Urinary bladder (tissue), 4 donors: ENCODE measurements around the gene NAA60. TPM values are rescaled to one million over a fixed set of nuclear protein-coding genes. Genes with fewer than 3 reads are reported as not detected.

Experiments used
- DNase-seq: peaks from one replicate; pipeline ENCODE4 v3.0.0-alpha.2; 2015; ENCODE audit errors: extremely low spot score
- H3K27ac ChIP-seq: one replicate; pipeline ENCODE4 v1.5.1; 2013; ENCODE audit warnings: low read depth, mild to moderate bottlenecking, moderate library complexity
- H3K36me3 ChIP-seq: one replicate; pipeline ENCODE4 v1.6.1; 2013; ENCODE audit warnings: mild to moderate bottlenecking, moderate library complexity; ENCODE audit not compliant: insufficient read depth
- H3K4me1 ChIP-seq: one replicate; pipeline ENCODE4 v1.6.1; 2013; ENCODE audit warnings: mild to moderate bottlenecking, moderate library complexity; ENCODE audit not compliant: insufficient read depth
- H3K4me3 ChIP-seq: one replicate; pipeline ENCODE4 v1.5.1; 2013; ENCODE audit warnings: low read depth, low read length
- WGBS: extraction: QIAGEN DNeasy Blood & Tissue Kit; methylation state at CpG from one replicate; pipeline ENCODE4 v1.1.7; 2013; 5-methylcytosine and 5-hydroxymethylcytosine counted together
- polyA plus RNA-seq: library from polyadenylated mRNA; stranded (reverse); fragments of 200-250 nt; gene quantifications from one replicate; pipeline ENCODE4 v1.2.3, GENCODE V29; 2013
- total RNA-seq: library from RNA; depleted of rRNA; stranded (reverse); fragments of >200 nt; gene quantifications from one replicate; pipeline ENCODE4 v1.2.3, GENCODE V29; 2014
- donor health status: healthy with polysubstance abuse.
- donor health status: healthy.

Gene NAA60
- total and polyA plus RNA-seq, 2 donors = 15.8 to 47.1 TPM

DNA sequence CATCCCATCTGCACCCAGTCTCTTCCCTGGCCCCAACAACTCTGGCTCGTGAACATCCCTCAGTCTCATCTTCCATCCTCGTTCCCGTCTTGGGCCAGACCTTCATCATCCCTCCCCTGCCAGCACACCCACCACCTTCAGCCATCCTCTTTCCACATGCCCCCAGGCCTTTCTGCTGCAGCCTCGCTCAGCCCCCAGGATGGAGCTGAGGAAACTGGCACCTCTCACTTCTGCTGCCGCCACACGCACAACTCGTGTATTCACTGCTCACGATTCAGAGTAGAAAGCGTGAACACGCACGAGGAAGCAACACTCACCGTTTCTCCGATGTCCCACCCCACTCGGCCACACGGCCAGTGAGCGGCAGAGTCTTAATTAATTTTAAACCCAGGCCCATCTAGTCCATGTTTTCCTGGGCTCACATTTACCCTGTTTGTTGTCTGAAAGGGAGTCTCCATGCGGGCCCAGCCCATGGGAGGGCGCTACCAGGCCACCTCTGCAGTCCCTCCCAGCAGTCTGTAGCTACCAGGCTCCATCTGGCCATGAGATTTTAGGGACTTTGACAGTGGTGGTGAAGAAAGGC lies 39.3 kb downstream of the NAA60 start:
- DNase-seq = no peak
- Histone ChIP-seq H3K4me1 (no peaks in the 10 kb centered on the region), H3K4me3 (no peak overlapping the region), H3K36me3 (no peaks in the 10 kb centered on the region), H3K27ac (no peak overlapping the region)
- 96% methylated on average over 18 of the region's 18 CpGs for WGBS

DNA sequence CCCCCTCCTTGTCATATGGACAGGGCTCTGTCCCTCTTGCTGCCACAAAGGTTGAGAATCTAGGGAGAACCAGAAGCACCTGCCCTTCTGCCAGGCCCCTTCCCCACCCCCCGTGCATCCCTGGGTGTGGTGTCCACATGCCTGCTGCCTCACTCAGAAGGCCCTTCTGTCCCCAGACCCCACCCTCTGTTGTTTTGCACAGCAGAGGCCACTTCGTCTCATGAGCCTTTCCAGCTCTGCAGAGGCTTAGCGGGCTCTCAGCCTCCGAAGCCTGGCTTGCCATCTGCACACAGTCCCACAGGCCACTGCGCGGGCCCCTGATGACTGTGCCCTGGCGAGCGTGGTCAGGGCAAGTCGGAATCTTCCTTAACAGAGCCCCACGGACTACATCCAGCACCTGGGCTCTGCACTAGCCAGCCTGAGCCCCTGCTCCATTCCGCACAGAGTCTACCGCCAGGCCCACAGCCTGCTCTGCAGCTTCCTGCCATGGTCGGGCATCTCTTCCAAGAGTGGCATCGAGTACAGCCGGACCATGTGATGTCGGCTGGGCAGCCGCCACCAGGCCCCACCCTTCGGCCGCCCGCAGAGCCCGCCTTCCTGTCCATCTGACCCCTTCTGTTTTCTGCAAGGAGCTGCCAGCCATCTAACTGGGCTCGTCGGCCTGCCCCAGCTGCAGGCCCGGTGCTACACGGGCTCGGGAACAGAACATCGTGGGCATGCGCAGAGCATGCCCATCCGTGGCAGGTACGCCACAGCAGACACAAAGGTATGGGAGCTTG lies 41.0 kb downstream of the NAA60 start:
- no peak for DNase-seq
- Histone ChIP-seq H3K4me3 (no peak overlapping the region), H3K27ac (no peak overlapping the region), H3K4me1 (no peaks in the 10 kb centered on the region), H3K36me3 (no peaks in the 10 kb centered on the region)
- 91% methylated on average over 30 of the region's 30 CpGs for WGBS

DNA sequence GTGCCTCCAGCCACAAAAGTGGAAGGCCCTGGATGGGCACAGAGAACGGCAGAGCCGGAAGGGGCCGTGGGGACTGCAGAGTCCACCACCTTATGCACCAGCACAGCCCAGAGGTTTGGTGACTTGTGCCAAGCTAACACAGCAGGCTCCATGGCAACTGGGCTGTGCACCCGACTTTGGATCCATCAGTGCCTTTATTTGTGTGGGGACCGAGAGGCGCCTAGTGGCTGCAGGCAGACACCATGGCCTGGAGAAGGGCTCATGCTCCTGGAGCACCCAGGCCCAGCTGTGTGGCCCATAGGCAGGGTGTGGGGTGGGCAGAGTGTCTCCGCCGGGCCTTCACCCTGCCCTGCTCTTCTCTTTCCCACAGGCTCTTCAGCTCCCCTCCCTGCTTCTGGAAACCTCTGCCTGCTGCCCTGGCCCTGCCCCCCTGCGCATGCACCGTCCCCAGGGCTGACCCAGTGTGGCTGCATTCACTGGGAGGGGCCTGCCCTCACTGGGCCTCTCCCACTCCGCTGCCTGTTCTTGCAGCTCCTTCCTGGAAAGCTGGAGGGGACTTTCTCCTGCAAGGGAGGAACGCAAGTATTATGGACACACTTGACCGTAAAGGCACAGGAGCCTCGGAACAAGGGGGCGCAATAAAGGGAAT lies 41.7 kb downstream of the NAA60 start:
- H3K4me1 ChIP-seq = no peaks in the 10 kb centered on the region
- H3K27ac ChIP-seq = no peak overlapping the region
- no peak for DNase-seq
- no peak overlapping the region for H3K4me3 ChIP-seq
- H3K36me3 ChIP-seq = no peaks in the 10 kb centered on the region
- 89% methylated on average over 15 of the region's 15 CpGs for WGBS

DNA sequence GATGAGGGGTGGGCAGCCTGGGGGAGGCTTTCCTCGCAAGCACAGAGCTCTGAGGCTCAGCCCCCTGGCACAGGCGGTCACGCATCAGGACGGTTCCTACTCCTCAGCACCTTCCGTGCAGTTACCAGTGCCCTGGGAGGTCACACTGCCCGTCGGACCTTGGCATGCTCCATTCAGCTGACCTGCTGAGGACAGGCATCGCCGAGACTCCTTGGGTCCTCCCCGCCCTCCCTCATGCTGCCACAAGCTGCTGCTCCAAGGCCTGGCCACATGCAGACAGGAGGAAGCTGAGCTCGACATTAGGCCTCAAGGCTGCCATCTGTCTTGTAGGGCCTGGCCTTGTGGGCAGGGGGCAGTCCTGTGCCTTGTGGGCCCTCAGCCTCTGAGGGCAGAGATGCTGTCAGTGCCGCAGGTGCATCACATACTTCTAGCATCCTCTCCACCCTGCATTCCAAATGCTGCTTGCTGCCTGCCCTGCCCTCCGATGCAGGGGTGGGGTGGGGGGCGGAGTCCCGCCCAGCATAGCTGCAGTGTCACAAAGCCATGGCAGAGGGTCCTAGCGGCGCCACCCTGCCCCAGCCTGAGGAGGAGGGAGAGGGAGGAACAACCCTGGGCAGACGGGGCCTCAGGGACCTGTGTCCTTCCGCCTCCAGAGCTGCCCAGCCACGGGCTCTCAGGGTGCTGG lies 42.5 kb downstream of the NAA60 start:
- Histone ChIP-seq H3K4me1 (no peaks in the 10 kb centered on the region), H3K4me3 (no peak overlapping the region), H3K36me3 (no peaks in the 10 kb centered on the region), H3K27ac (no peak overlapping the region)
- DNase-seq = no peak
- 89% methylated on average over 20 of the region's 20 CpGs for WGBS

DNA sequence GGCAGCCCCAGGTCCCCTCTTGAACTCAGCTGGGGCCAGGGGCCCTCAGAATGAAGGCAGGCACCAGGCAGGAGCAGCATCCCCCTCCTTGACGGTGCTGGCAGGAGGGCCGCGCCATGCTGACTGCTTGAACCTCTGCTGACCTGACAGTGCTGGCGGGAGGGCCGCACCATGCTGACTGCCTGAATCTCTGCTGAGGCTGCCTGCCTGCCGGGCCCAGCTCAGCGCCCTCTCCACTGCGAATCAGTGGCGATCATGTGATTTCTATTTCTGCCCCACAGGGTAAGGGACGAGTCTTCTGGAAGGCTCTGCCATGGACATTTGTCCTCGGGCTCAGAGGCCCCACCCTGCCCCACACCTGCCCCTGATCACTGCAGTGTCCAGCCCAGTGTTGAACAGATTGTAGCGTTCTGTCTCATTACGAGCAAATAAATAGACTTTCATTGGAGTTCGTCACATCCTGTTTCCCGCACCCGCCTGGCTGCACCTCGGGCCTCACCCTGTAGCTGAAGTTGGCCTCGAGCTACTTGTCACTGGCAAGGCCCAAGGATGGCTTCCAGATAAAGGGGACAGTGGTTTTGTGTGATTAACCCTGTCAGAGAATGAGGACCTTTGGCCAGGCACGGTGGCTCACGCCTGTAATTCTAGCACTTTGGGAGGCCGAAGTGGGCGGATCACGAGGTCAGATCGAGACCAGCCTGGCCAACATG lies 43.2 kb downstream of the NAA60 start:
- Histone ChIP-seq H3K27ac (no peak overlapping the region), H3K4me3 (no peak overlapping the region), H3K36me3 (no peaks in the 10 kb centered on the region), H3K4me1 (no peaks in the 10 kb centered on the region)
- DNase-seq = no peak
- WGBS = 88% methylated on average over 24 of the region's 24 CpGs

DNA sequence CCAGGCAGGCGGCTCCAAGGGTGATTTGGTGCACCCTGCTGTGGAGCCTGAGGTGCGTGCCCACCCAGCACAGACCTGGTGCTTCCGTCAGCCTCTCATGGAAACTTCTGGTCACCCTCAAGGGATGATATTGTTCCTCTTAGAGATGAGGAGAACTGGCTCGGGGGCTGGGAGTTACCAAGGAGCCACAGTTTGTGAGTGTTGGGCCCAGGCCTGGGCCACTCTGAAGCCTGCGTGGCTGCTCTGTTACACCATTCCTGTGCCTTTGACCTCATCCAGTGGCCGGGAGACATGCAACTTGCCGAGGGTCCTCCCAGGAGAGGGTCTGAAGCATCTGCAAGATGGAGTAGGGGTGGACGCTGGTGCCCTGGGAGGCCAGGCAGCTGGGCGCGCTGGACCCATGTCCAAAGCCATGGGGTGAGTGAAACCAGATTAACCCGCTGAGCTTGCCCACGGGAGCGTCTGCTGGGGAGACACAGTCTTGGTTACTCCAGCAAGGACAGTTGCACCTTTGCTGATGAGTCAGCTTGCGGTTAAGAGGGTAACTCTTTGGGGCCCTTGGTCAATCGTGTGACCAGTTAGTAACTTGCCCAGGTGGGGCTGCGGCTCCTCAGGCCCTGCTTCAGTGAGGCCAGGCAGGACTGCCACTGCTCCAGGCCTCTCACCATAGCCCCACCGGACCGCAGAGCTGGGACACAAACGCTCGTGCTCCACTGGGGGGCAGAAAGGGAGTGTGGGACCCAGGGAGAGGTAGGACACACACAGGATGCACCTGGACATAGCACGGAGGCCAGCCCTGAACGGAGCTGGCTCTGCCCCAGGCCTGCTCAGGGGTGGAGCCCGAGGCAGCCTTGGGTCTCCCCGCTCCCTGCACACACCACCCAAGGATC lies 44.3 kb downstream of the NAA60 start:
- Histone ChIP-seq H3K27ac (no peak overlapping the region), H3K4me1 (no peaks in the 10 kb centered on the region), H3K4me3 (no peak overlapping the region), H3K36me3 (no peaks in the 10 kb centered on the region)
- WGBS = 84% methylated on average over 24 of the region's 24 CpGs
- no peak for DNase-seq

DNA sequence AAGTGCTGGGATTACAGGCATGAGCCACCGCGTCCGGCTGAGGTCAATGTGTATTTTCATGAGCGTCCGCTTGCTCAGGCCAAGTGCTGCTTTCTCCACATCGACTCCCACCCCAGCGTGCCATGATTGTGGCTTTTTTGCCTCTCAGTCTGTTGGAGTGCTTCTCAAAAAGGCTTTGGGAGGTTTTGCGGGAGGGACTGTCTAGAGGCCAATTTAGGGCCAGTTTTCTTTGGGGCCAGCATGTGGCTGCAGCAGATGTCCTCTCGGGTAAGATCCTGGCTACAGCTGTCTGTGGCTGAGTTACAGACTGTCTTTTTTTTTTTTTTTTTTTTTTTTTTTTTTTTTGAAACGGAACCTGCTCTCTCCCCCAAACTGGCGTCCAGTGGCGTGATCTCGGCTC lies 45.3 kb downstream of the NAA60 start:
- H3K27ac ChIP-seq = no peak overlapping the region
- DNase-seq = no peak
- no peaks in the 10 kb centered on the region for H3K36me3 ChIP-seq
- 82% methylated on average over 9 of the region's 13 CpGs for WGBS
- H3K4me1 ChIP-seq = no peaks in the 10 kb centered on the region
- H3K4me3 ChIP-seq = no peak overlapping the region

DNA sequence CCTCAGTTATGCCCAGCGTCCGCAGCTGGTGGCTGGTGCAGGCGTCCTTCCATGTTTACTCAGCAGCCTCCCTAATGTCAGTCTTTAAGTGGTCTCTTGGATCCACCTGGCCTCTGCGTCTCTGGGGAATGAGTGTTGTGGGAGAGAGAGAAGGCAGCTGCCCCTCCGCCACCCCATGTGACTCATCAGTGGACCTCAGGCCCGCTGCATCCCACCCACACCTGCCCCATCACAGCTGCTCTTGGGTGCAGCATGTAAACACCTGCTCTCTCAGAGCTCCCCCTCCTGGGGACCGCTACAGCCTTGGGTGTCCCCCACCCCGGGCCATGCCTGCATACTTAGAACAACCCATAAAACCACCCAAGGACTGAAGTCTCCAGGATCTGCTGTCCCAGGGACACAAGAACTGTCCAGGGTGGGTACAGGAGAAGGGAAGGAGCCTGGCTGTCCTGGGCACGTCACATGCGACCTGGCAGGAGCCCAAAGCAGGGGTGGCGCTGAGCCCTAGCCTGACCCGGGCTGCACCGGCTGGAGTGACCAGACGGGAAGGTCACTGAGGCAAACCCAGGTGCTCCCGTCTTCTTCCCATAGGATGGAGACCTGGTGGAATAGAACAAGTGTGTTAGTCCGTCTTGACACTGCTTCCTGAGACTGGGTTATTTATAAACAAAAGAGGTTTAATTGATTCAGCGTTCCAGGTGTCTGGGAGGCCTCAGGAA lies 47.6 kb downstream of the NAA60 start:
- DNase-seq = no peak
- Histone ChIP-seq H3K27ac (no peak overlapping the region), H3K4me1 (no peaks in the 10 kb centered on the region), H3K36me3 (no peaks in the 10 kb centered on the region), H3K4me3 (no peak overlapping the region)
- 59% methylated on average over 17 of the region's 17 CpGs for WGBS

DNA sequence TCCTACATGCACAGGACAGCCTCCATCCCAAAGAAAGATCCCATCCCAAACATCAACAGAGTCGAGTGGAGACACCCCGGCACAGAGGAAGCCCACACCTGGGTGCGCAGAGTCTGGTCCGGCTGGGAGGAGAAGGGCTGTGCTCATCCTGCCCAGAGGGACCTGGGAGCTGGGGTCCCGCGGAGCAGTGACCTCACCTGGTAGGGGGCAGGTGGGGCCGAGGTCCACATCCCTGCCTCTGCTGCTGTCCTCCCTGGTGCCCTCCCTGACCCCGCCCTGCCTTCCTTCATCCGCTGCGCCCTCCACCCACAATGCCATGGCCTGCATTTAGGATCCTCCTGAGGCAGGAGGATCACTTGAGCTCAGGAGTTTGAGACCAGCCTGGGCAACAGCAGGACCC lies 48.9 kb downstream of the NAA60 start:
- WGBS = 93% methylated on average over 10 of the region's 10 CpGs
- no peak overlapping the region for H3K27ac ChIP-seq
- H3K4me3 ChIP-seq = no peak overlapping the region
- H3K36me3 ChIP-seq = no peaks in the 10 kb centered on the region
- DNase-seq = no peak
- H3K4me1 ChIP-seq = no peaks in the 10 kb centered on the region

DNA sequence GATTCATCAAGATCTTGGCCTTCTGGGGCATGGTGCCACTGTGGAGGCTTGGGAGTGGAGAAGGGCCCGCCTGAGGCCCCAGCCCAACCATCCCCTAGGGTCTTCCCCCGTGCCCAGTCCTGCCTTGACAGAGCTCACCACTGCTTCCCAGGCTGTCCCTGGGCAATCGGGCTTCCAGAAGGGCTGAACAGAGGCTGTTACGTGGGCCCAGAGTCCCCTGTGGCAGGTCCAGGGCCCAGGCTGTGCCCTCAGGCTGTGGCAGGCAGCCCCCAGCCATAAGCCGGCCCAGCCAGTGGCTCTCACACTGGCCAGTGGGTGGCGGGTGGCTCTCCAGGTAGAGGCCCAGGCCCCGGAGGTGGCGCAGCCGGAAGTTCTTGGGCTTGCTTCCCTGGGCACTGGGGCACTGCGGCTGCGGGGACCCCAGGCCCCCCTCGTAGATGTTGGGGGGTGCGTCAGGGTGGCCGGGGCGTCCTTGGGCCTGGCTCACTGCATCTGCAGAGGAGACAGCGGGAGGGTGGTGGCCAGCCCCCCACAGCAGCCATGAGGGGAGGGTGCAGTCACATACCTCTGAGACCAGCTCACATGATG lies 51.0 kb downstream of the NAA60 start:
- H3K4me1 ChIP-seq = no peaks in the 10 kb centered on the region
- 93% methylated on average over 16 of the region's 16 CpGs for WGBS
- DNase-seq = no peak

DNA sequence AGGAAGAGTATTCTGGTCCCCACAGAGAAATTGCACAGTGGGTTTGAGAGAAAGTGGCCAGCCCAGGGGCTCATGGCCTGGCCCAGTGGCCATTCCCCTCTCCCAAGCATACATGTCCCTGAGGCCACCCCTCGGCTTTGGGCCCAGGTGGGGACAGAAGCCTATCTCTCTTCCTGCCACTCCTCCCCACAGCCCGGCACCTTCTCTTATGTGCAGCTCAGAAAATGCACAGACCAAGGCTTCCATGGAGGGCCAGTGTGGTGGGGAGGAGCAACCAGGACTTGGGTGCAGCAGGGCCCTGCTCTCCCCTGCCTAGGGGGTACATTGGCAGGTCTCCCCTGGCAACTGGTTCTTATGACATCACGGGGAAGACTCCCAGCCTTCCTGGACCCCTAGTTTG lies 51.7 kb downstream of the NAA60 start, which contains the start of gene C16orf90:
TSS of gene C16orf90 (minus strand) at position 314 of the 400 bp plus-strand sequence. CDS start at position 246, 68 bp downstream.
- 87% methylated on average over 3 of the region's 3 CpGs for WGBS
- Histone ChIP-seq H3K27ac (no peak within 1 kb of the TSS), H3K4me1 (no peaks in the 10 kb centered on the region), H3K4me3 (no peak within 1 kb of the TSS), H3K36me3 (no peaks in the 10 kb centered on the region)
- no peak for DNase-seq

More for the DNA sequence above, 51.0 kb downstream of the NAA60 start:
- Histone ChIP-seq H3K4me3 (no peak overlapping the region), H3K27ac (no peak overlapping the region), H3K36me3 (no peaks in the 10 kb centered on the region)

DNA sequence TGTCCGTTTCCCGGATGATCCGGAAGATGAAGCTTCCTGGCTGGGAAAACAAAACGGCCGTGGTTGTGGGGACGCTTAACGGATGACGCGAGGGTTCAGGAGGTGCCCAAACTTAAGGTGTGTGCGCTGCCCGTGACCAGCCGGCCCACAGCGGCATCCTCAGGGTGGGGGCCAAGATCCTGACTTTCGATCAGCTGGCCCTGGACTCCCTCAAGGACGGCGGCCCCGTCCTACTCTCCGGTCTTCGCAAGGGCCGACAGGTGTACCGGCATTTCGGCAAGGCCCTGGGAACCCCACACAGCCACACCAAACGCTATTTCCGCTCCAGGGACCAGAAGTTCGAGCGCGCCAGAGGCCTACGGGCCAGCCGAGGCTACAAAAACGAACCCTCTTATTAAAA lies 52.9 kb downstream of the NAA60 start:
- 95% methylated on average over 30 of the region's 30 CpGs for WGBS
- Histone ChIP-seq H3K36me3 (no peaks in the 10 kb centered on the region), H3K4me3 (no peak overlapping the region), H3K4me1 (no peaks in the 10 kb centered on the region), H3K27ac (no peak overlapping the region)
- no peak for DNase-seq
